RPMI7951 (cell line): ENCODE measurements around the gene TMEM154. TPM values are rescaled to one million over a fixed set of nuclear protein-coding genes. Genes with fewer than 3 reads are reported as not detected.
"Not testable (repeated sequence)": the region's sequence is repeated elsewhere in the genome, so short reads cannot be mapped to it uniquely, and the experiment has no call there.

Experiments used
- DNase-seq: peaks from one replicate; pipeline ENCODE4 v3.0.0-alpha.2; 2012; ENCODE audit warnings: low read depth
- total RNA-seq: library from RNA; depleted of rRNA; stranded (reverse); fragments of >200 nt; shearing (Covaris generic); gene quantifications from 2 replicates; pipeline ENCODE4 v1.2.3, GENCODE V29; 2014

TMEM154 gene
- total RNA-seq, 1 experiment from 2014 or later, result 0.60 TPM

GRCh38 chr4:152667781-152668180, 12.0 kb downstream of the TMEM154 start:
- no peak for DNase-seq

GRCh38 chr4:152666946-152667345, 12.9 kb downstream of the TMEM154 start:
- no peak for DNase-seq

GRCh38 chr4:152665691-152666395, 14.0 kb downstream of the TMEM154 start:
- DNase-seq, result no peak

- DNase-seq, result not testable (repeated sequence)
These were observed 15.8 kb downstream of the TMEM154 start for GRCh38 chr4:152664067-152664378.

DNA sequence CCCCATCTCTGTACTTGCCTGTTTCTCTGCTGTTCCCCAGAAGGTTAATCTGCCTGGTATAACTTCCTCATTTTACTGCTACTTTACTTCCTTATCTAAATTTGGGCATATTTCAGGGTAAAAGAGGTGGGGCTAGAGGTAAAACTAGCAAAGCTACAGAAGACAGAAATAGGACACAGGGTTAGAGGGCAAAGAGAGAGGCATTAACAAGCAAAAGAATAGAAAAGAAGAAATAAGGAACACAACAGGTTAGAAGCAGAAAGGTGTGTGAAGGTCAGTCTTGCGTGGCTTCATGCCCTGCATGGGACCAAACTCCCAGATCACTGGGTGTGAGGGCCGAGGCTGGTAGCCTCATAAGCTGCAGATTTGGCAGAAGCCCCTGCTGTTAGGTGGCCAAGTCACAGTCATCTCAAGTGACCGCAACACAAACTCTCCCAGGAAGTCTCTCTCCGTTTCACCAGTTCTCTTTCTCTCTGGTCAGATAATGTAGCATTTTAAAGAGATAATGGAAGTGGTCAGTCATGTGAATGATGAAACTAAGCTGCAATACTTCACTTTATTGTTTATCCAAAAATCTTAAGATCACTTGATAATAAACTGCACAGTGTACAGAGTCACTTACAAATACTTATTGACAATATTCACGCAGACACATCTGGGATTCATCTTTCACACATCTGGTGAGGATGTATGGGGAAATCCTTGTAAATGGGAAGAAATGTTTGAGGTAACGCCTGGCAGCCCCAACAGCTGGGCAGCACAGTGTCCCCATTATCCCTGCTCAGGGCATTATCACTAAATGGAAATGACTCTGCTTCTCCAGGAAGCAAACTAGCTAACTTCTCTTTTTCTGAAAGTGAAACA, 16.4 kb downstream of the TMEM154 start:
- DNase-seq, result no peak

GRCh38 chr4:152661649-152662048, 18.1 kb downstream of the TMEM154 start:
- DNase-seq, result no peak

GRCh38 chr4:152660526-152660925, 19.3 kb downstream of the TMEM154 start:
- no peak for DNase-seq

DNA sequence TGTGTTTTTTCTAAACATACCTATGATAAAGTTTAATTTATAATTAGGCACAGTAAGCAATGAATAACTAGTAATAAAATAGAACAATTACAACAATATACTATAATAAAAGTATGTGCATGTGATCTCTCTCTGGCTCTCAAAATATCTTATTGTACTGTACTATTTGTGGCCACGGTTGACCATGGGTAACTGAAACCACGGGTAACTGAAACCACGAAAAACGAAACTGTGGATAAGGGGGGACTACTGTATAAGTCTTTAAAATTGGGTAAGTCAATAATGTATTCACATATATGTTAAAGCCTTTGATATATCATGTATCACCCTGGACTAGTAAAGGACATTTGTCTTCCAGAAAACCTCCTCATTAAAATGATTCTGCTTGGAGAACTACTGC, 20.0 kb downstream of the TMEM154 start:
- no peak for DNase-seq

DNA sequence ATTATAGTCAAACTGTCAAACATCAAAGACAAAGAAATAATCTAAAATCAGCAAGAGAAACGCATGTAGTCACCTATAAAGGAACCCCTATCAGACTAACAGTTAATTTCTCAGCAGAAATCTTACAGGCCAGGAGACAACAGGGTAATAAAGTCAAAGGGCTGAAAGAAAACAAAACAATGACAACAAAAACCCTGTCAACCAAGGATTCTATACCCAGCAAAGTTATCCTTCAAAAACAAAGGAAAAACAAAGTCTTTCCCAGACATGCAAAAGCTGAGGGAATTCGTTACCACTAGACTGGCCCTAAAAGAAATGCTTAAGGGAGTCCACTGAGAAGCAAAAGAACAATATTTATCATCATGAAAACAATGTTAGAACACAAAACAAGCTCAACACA, 22.1 kb downstream of the TMEM154 start:
- DNase-seq, result no peak

- no peak for DNase-seq
These were observed 24.3 kb downstream of the TMEM154 start for GRCh38 chr4:152655272-152656129.

DNA sequence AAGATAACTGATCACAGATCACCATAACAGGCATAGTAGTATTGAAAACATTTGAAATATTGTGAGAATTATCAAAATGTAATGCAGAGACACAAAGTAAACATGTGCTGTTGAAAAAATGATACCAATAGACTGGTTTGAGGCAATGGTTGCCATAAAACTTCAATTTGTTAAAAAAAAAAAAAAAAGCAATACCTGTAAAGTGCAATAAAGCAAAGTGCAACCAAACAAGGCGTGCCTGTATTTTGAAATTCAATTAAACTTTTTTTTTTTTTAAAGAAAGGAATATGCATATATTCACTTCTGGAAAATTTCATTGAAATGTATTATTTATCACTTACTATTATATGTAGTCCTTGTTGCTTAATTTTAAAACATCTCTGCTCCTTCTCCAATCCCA, 27.7 kb downstream of the TMEM154 start:
- no peak for DNase-seq

DNA sequence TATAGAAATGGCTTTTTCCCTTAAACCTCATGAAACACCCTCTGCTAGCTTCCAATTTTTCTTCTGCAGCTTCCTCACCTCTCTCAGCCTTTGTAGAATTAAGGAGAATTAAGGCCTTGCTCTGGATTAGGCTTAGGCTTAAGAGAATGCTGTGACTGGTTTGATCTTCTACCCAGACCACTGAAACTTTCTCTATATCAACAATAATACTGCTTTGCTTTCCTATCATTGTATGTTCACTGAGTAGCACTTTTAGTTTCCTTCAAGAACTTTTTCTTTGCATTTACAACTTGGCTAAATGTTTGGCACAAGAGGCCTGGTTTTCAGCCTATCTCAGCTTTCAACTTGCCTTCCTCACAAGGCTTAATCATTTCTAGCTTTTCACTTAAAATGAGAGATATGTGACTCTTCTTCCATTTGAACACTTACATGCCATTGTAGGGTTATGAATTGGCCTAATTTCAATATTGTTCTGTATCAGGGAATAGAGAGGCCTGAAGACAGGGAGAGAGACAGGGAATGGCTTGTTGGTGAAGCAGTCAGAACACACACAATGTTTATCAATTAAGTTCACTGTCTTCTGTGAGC, 28.2 kb downstream of the TMEM154 start:
- no peak for DNase-seq

DNA sequence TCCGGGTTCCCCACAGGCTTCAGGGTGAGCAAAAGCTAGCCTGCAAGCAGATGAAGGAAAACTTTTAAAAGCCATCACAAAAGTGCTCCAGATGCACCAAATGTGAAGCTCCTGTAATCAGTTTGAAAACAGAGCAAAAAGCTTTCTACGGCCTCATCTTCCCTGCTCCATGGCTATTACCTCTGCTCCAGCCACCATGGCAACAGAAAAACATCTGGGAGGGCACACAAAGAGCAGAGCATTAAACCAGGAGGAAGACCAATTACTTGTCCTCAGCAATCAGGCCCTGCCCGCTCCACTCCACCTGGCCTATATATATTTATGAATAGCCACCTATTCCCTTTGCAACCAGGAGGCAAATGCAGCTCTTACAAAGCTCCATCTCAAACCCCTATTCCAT, 33.6 kb downstream of the TMEM154 start:
- DNase-seq, result no peak

DNA sequence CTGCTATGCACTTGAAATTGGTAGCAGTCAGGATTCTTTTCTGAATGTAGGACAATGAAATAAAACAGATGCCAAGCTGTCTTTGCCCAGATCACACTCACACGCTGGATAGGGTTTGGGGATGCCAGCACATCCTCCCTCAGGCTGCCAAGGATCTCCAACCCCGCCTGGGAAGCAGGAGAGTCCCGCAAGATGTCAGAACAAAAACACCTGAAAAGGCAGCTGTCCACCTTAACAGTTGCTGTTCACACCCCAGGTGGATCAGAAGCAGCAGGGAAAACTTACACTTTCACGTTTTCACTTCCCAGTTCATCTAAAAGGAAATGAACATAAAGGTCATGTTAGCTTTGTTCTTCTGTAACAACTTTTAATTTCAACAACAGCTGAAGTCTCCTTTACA, 35.7 kb downstream of the TMEM154 start:
- no peak for DNase-seq

DNA sequence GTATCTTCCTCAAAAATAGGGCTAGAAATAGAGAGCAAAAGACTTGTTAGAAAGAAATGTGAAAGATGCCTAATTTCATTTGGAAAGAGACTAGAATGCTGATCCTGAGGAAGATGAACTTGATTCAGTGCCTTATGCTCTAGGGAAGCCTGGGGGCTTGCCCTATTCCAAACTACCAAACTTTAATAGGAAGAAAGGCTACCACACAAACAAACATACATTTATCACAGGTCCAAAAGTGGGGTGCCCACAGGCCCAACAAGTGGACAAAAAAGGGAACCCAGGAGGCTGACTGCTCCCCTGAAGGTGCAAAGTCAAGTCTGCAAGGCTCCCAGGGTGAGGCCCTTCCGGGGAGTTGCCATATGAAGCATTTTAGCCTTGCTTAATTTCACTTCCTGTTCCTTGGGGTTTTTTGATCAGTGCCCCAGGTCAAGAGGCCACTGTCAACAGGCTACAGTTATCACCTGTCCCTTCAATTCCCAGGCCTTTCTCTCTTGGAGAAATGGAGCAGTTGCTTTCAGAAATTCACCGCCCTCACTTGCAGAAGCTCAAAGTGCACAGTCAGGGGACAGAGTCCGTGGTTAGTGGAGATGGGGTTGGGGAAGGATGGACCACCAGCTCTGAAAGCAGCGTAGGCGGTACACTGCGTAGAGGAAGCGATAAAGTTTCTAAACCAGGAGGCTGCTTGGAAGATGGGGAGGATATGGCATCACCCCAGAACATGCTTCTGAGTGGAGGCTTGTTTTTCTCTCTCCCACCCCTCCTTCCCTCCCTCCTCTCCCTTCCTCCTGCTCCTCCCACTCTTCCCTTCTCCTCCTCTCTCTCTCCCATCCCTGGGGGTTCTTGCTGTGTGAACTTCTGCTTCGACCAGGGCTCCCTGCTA, 36.4 kb downstream of the TMEM154 start:
- DNase-seq, result no peak

GRCh38 chr4:152640058-152640921, 39.5 kb downstream of the TMEM154 start:
- DNase-seq, result no peak

GRCh38 chr4:152635851-152636250, 43.9 kb downstream of the TMEM154 start:
- no peak for DNase-seq

DNA sequence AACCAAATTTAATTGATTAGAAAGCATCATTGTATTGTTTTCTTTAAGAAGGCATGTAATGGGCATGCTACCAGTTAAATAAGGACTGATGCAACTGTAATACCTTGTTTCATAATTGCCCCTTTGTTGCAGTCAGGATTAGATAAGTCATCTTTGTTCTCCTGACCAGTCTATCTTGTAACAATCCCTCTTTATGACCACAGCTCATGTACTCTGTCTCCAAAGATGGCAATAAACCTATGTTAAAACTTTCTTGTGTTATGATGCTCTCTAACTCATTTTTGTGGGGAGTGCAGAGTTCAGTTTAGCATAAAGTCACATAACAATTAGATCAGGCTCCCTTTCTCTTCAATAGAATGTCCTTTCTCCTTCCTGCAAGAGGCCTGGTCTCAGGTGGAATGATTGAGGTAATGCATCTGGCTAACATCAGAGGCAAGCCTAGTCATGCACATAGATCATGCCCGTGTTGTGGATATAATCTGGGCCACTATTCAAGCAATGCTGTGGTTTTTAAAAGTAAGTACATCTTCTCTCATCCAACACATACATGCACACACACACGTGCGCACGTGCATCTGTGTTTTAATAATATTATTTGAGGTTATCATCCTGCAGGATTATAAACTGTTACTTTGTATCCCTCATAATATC, 45.6 kb downstream of the TMEM154 start:
- no peak for DNase-seq

GRCh38 chr4:152633118-152633517, 46.7 kb downstream of the TMEM154 start:
- DNase-seq, result no peak
